ENCODE data around the gene ACER2.
"Not testable (repeated sequence)": the region's sequence is repeated elsewhere in the genome, so short reads cannot be mapped to it uniquely, and the experiment has no call there.

Gene ACER2

DNA sequence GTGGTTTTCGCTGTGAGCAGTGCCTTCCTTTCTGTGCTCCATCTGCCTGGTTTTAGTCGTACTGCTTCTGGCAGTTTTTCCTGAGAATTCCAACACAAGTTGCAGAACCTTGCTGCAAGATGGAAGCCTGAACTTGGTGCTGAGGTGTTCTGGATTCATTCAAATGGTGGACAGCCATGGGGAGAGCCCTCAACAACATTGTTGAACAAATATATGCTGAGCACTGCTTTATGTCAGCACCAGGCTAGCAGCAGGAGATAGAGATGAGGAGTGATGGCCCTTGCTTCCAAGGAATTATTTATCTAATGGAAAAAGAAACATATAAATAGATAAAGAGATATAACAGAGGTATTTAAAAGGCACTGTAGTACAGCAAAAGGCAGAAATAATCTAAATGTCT is 21.5 kb upstream of the ACER2 start:
- no peak overlapping the region for H3K27ac ChIP-seq (ENCODE audit: low read length, poor library complexity, severe bottlenecking)
- H3K4me1 ChIP-seq (ENCODE audit: control insufficient read depth, insufficient read depth, low read depth, low read length): no peaks in the 10 kb centered on the region
- no peak overlapping the region for H2BK5ac ChIP-seq (ENCODE audit: low read depth, low read length, poor library complexity, severe bottlenecking)
- H3K23ac ChIP-seq (ENCODE audit: low read length in 2 of 2): no peak overlapping the region
- H3K9me3 ChIP-seq (ENCODE audit: control insufficient read depth, low read length): no peaks in the 10 kb centered on the region
- no peak overlapping the region for H3K14ac ChIP-seq (ENCODE audit: low read length in 2 of 2)
- no peak overlapping the region for H3K4me2 ChIP-seq (ENCODE audit: low read length, poor library complexity, severe bottlenecking)
- no peaks in the 10 kb centered on the region for H3K27me3 ChIP-seq (ENCODE audit: control insufficient read depth in 1 of 2, insufficient read depth in 1 of 2, low read length in 2 of 2)
- WGBS: 74% methylated on average over 2 of the region's 2 CpGs
- no peak overlapping the region for H4K91ac ChIP-seq (ENCODE audit: low read length)
- no peak overlapping the region for H2BK120ac ChIP-seq (ENCODE audit: low read depth, low read length)
- H2AFZ ChIP-seq (ENCODE audit: low read depth, low read length): no peak overlapping the region
- H3K18ac ChIP-seq (ENCODE audit: low read depth in 1 of 2, low read length in 2 of 2): no peak overlapping the region
- H2AK5ac ChIP-seq (ENCODE audit: low read length, severe bottlenecking): no peak overlapping the region
- H4K8ac ChIP-seq (ENCODE audit: low read length): no peak overlapping the region
- no peaks in the 10 kb centered on the region for H3K36me3 ChIP-seq (ENCODE audit: control insufficient read depth in 1 of 2, insufficient read depth in 2 of 2, low read depth in 1 of 2, low read length in 2 of 2)
- peak overlapping the region in 1 of 2 experiments; percentile 9 for H3K4me3 ChIP-seq (ENCODE audit: insufficient read depth in 1 of 2, low read depth in 1 of 2, low read length in 2 of 2)
- DNase-seq: no peak
- H3K4ac ChIP-seq (ENCODE audit: low read depth in 1 of 2, low read length in 2 of 2): no peak overlapping the region
- no peak overlapping the region for H2BK15ac ChIP-seq (ENCODE audit: low read depth, poor library complexity, severe bottlenecking)
- no peak overlapping the region for H3K9ac ChIP-seq (ENCODE audit: low read length)
- no peaks in the 10 kb centered on the region for H3K79me1 ChIP-seq (replicated peaks; ENCODE audit: low read length, poor library complexity, severe bottlenecking)
- H2BK12ac ChIP-seq (ENCODE audit: low read length in 2 of 2): no peak overlapping the region

- H3K4me3 ChIP-seq (ENCODE audit: insufficient read depth in 1 of 2, low read depth in 1 of 2, low read length in 2 of 2); H3K23ac ChIP-seq (ENCODE audit: low read length in 2 of 2); H3K9ac ChIP-seq (ENCODE audit: low read length); H3K27ac ChIP-seq (ENCODE audit: low read length, poor library complexity, severe bottlenecking); H3K14ac ChIP-seq (ENCODE audit: low read length in 2 of 2); H2BK120ac ChIP-seq (ENCODE audit: low read depth, low read length); DNase-seq; H3K36me3 ChIP-seq (ENCODE audit: control insufficient read depth in 1 of 2, insufficient read depth in 2 of 2, low read depth in 1 of 2, low read length in 2 of 2); H3K4ac ChIP-seq (ENCODE audit: low read depth in 1 of 2, low read length in 2 of 2); H3K79me1 ChIP-seq (replicated peaks; ENCODE audit: low read length, poor library complexity, severe bottlenecking); H2BK12ac ChIP-seq (ENCODE audit: low read length in 2 of 2); H3K4me1 ChIP-seq (ENCODE audit: control insufficient read depth, insufficient read depth, low read depth, low read length); H2BK15ac ChIP-seq (ENCODE audit: low read depth, poor library complexity, severe bottlenecking); H4K8ac ChIP-seq (ENCODE audit: low read length); H3K9me3 ChIP-seq (ENCODE audit: control insufficient read depth, low read length); H2AFZ ChIP-seq (ENCODE audit: low read depth, low read length); H2BK5ac ChIP-seq (ENCODE audit: low read depth, low read length, poor library complexity, severe bottlenecking); H3K27me3 ChIP-seq (ENCODE audit: control insufficient read depth in 1 of 2, insufficient read depth in 1 of 2, low read length in 2 of 2); H3K4me2 ChIP-seq (ENCODE audit: low read length, poor library complexity, severe bottlenecking); H4K91ac ChIP-seq (ENCODE audit: low read length); H3K18ac ChIP-seq (ENCODE audit: low read depth in 1 of 2, low read length in 2 of 2); H2AK5ac ChIP-seq (ENCODE audit: low read length, severe bottlenecking): not testable (repeated sequence)
- WGBS: 90% methylated on average over 3 of the region's 4 CpGs
Measured at GRCh38 chr9:19389539-19389938, 19.3 kb upstream of the ACER2 start.

GRCh38 chr9:19397845-19398244 is 11.0 kb upstream of the ACER2 start:
- Histone ChIP-seq H3K23ac (ENCODE audit: low read length in 2 of 2) (no peak overlapping the region), H3K4me3 (ENCODE audit: insufficient read depth in 1 of 2, low read depth in 1 of 2, low read length in 2 of 2) (no peak overlapping the region), H3K4ac (ENCODE audit: low read depth in 1 of 2, low read length in 2 of 2) (no peak overlapping the region), H4K91ac (ENCODE audit: low read length) (no peak overlapping the region), H3K36me3 (ENCODE audit: control insufficient read depth in 1 of 2, insufficient read depth in 2 of 2, low read depth in 1 of 2, low read length in 2 of 2) (no peaks in the 10 kb centered on the region), H2BK120ac (ENCODE audit: low read depth, low read length) (no peak overlapping the region), H3K79me1 (replicated peaks; ENCODE audit: low read length, poor library complexity, severe bottlenecking) (no peaks in the 10 kb centered on the region), H3K18ac (ENCODE audit: low read depth in 1 of 2, low read length in 2 of 2) (no peak overlapping the region), H4K8ac (ENCODE audit: low read length) (no peak overlapping the region), H3K4me1 (ENCODE audit: control insufficient read depth, insufficient read depth, low read depth, low read length) (no peaks in the 10 kb centered on the region), H2AK5ac (ENCODE audit: low read length, severe bottlenecking) (no peak overlapping the region), H2BK15ac (ENCODE audit: low read depth, poor library complexity, severe bottlenecking) (no peak overlapping the region), H3K27ac (ENCODE audit: low read length, poor library complexity, severe bottlenecking) (no peak overlapping the region), H3K14ac (ENCODE audit: low read length in 2 of 2) (no peak overlapping the region), H2BK12ac (ENCODE audit: low read length in 2 of 2) (no peak overlapping the region), H2BK5ac (ENCODE audit: low read depth, low read length, poor library complexity, severe bottlenecking) (no peak overlapping the region), H3K9ac (ENCODE audit: low read length) (no peak overlapping the region), H2AFZ (ENCODE audit: low read depth, low read length) (no peak overlapping the region), H3K4me2 (ENCODE audit: low read length, poor library complexity, severe bottlenecking) (no peak overlapping the region), H3K9me3 (ENCODE audit: control insufficient read depth, low read length) (peaks cover 13% of the 10 kb centered on the region), H3K27me3 (ENCODE audit: control insufficient read depth in 1 of 2, insufficient read depth in 1 of 2, low read length in 2 of 2) (no peaks in the 10 kb centered on the region)
- DNase-seq: no peak
- 78% methylated on average over 1 of the region's 1 CpG for WGBS

- not testable (repeated sequence) for H3K4me1 ChIP-seq (ENCODE audit: control insufficient read depth, insufficient read depth, low read depth, low read length); H3K27me3 ChIP-seq (ENCODE audit: control insufficient read depth in 1 of 2, insufficient read depth in 1 of 2, low read length in 2 of 2); H3K9ac ChIP-seq (ENCODE audit: low read length); H2AK5ac ChIP-seq (ENCODE audit: low read length, severe bottlenecking); H3K4me3 ChIP-seq (ENCODE audit: insufficient read depth in 1 of 2, low read depth in 1 of 2, low read length in 2 of 2); H3K4ac ChIP-seq (ENCODE audit: low read depth in 1 of 2, low read length in 2 of 2); DNase-seq; H3K27ac ChIP-seq (ENCODE audit: low read length, poor library complexity, severe bottlenecking); H2AFZ ChIP-seq (ENCODE audit: low read depth, low read length); H3K14ac ChIP-seq (ENCODE audit: low read length in 2 of 2); H2BK120ac ChIP-seq (ENCODE audit: low read depth, low read length); H4K91ac ChIP-seq (ENCODE audit: low read length); H3K23ac ChIP-seq (ENCODE audit: low read length in 2 of 2); H4K8ac ChIP-seq (ENCODE audit: low read length); H3K79me1 ChIP-seq (replicated peaks; ENCODE audit: low read length, poor library complexity, severe bottlenecking); H3K36me3 ChIP-seq (ENCODE audit: control insufficient read depth in 1 of 2, insufficient read depth in 2 of 2, low read depth in 1 of 2, low read length in 2 of 2); H3K4me2 ChIP-seq (ENCODE audit: low read length, poor library complexity, severe bottlenecking); H2BK15ac ChIP-seq (ENCODE audit: low read depth, poor library complexity, severe bottlenecking); H3K18ac ChIP-seq (ENCODE audit: low read depth in 1 of 2, low read length in 2 of 2); H2BK5ac ChIP-seq (ENCODE audit: low read depth, low read length, poor library complexity, severe bottlenecking); H2BK12ac ChIP-seq (ENCODE audit: low read length in 2 of 2)
- H3K9me3 ChIP-seq (ENCODE audit: control insufficient read depth, low read length): peaks cover 17% of the 10 kb centered on the region
- 85% methylated on average over 4 of the region's 4 CpGs for WGBS
Measured at GRCh38 chr9:19403231-19403630, 5.6 kb upstream of the ACER2 start.

Data from mesenchymal stem cell (in vitro differentiated cells and primary cell).